Activated T-helper 2 cell treated with anti-CD3 and anti-CD28 coated beads, Interferon-gamma antibody, Interleukin-2, Interleukin-4, amounts not matched to agents 10 μg/mL and 5 μg/mL and 100 μg/mL, durations not matched to agents 14 hours and 24 hours and 36 hours (primary cell): ENCODE measurements around the gene SPATA22. TPM values are rescaled to one million over a fixed set of nuclear protein-coding genes. Genes with fewer than 3 reads are reported as not detected.
"Not testable (repeated sequence)": the region's sequence is repeated elsewhere in the genome, so short reads cannot be mapped to it uniquely, and the experiment has no call there.

Experiments used
- DNase-seq: peaks from one replicate; pipeline ENCODE4 v3.0.0; 2021; ENCODE audit warnings: low spot score
- H3K27ac Mint-ChIP-seq: one replicate; pipeline ENCODE4 v1.8.0; 2021; ENCODE audit warnings: mixed read lengths
- H3K27me3 Mint-ChIP-seq: one replicate; pipeline ENCODE4 v1.8.0; 2021; ENCODE audit warnings: low read depth, mixed read lengths
- H3K36me3 Mint-ChIP-seq: one replicate; pipeline ENCODE4 v1.8.0; 2021; ENCODE audit warnings: low read depth, mixed read lengths
- H3K4me1 Mint-ChIP-seq: one replicate; pipeline ENCODE4 v1.8.0; 2021; ENCODE audit warnings: low read depth, mixed read lengths
- H3K4me3 Mint-ChIP-seq: one replicate; pipeline ENCODE4 v1.8.0; 2021; ENCODE audit warnings: low read depth, mild to moderate bottlenecking, moderate library complexity, mixed read lengths
- H3K9me3 Mint-ChIP-seq: one replicate; pipeline ENCODE4 v1.8.0; 2021; ENCODE audit warnings: mixed read lengths
- intact Hi-C: fragments of 100-400 bp; cut with micrococcal nuclease; formaldehyde crosslinking; loops from one replicate; pipeline ENCODE4 v1.15.1; 2023
- total RNA-seq: library from RNA; stranded (reverse); gene quantifications from 2 replicates; pipeline ENCODE4 v1.2.3, GENCODE V29; 2022

The SPATA22 gene
- total RNA-seq, 1 donor from 2014 or later, result not detected

DNA sequence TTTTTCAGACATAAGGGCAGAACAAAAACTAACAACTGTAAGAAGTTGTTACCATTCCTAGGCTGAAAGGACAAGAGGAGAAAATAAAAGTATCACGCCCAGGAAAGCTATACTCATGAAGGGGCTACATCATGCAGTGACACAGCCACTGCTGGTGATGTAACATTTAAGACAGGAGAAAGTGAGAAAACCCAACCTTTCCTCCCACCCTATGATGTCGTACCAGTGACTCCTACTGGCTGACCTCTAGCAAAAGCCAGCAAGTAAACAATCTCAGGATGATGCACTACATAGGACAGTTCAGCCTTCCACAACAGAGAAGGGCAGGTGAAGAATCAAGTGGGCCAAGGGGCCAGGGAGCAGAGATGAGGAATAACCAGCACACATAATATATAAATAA lies 24.0 kb downstream of the SPATA22 start:
- Mint-ChIP-seq H3K36me3 (no peaks in the 10 kb centered on the region), H3K4me3 (no peak overlapping the region), H3K9me3 (no peaks in the 10 kb centered on the region), H3K4me1 (no peaks in the 10 kb centered on the region), H3K27ac (no peak overlapping the region), H3K27me3 (peaks cover 5% of the 10 kb centered on the region)
- intact Hi-C loops, result no loop called here
- no peak for DNase-seq

DNA sequence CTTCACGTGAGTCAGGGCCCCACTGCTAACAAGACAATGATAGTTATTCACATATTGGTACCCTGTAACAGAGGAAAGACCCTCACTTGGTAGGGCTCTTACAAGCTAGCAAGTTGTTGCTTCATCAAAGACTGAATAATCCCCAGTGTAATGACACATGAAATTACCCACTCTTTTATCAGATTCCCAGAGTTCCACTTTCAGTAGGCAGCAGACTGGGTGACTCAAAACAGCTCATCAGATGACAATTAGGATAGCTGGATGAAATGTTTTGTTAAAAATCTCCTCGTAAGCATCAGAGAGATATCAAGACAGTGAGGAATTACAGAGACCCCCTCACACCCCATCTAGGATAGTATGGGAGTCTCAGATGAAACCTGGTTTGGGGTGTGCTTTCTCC lies 31.2 kb downstream of the SPATA22 start:
- no peaks in the 10 kb centered on the region for H3K9me3 Mint-ChIP-seq
- no peak for DNase-seq
- intact Hi-C loops, result no loop called here
- H3K27me3 Mint-ChIP-seq, result peaks cover 8% of the 10 kb centered on the region
- no peak overlapping the region for H3K27ac Mint-ChIP-seq
- no peaks in the 10 kb centered on the region for H3K4me1 Mint-ChIP-seq
- H3K36me3 Mint-ChIP-seq, result no peaks in the 10 kb centered on the region
- H3K4me3 Mint-ChIP-seq, result no peak overlapping the region

DNA sequence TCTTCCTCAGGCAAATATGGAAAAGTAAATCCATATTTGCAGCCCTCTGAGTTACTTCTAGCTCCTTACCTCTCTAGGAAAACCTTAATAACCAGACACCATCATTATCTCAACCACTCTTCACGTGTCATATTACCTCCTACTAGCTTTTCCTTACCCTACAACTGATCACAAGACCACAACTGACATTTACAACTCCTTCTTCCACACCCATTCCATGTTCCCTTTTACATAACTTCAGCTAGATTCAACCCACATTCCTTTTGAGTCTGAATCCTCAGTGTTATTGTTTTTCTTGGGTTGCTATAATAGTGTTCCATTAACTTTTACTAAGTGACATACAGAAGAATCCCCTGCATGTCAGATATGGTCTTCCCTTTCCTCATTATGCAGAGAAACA lies 33.3 kb downstream of the SPATA22 start:
- intact Hi-C loops, result no loop called here
- no peak overlapping the region for H3K27ac Mint-ChIP-seq
- H3K4me3 Mint-ChIP-seq, result no peak overlapping the region
- no peaks in the 10 kb centered on the region for H3K36me3 Mint-ChIP-seq
- DNase-seq, result no peak
- H3K9me3 Mint-ChIP-seq, result no peaks in the 10 kb centered on the region
- H3K27me3 Mint-ChIP-seq, result peaks cover 5% of the 10 kb centered on the region
- H3K4me1 Mint-ChIP-seq, result no peaks in the 10 kb centered on the region

DNA sequence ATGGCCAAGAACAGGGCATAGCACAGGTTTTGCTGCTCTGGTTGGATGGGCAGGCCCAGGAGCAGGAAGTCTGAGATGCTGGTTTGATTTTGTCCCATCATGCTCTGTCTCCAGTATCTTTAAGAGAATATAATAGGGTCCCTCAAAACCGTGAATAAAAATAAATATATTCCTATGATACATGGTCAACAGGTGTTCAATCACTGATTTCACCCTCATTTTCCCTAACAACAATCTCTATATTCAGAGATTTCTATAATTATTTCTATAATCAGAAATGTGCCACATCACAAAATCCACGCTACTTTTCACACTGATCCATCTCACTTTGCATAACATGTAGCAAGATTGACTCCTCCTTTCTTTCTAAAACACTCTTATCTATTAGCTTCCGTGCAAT lies 37.9 kb downstream of the SPATA22 start, which contains the start of gene OR1E2:
Gene OR1E2, minus strand, starts transcription at position 101 of the 400 bp plus-strand sequence. Its CDS starts 0 bp downstream, at position 101.
- Mint-ChIP-seq H3K27me3 (no peaks in the 10 kb centered on the region), H3K9me3 (no peaks in the 10 kb centered on the region), H3K4me3 (no peak within 1 kb of the TSS), H3K27ac (no peak within 1 kb of the TSS), H3K36me3 (no peaks in the 10 kb centered on the region), H3K4me1 (no peaks in the 10 kb centered on the region)
- DNase-seq, result no peak
- intact Hi-C loops, result no loop called here

GRCh38 chr17:3433215-3433614 lies 38.4 kb downstream of the SPATA22 start:
- H3K36me3 Mint-ChIP-seq, H3K27ac Mint-ChIP-seq, H3K4me1 Mint-ChIP-seq, H3K27me3 Mint-ChIP-seq, H3K4me3 Mint-ChIP-seq, DNase-seq, intact Hi-C loops, H3K9me3 Mint-ChIP-seq: not testable (repeated sequence)

- H3K4me3 Mint-ChIP-seq, result no peak overlapping the region
Measured at GRCh38 chr17:3418222-3418621, 53.4 kb downstream of the SPATA22 start.

DNA sequence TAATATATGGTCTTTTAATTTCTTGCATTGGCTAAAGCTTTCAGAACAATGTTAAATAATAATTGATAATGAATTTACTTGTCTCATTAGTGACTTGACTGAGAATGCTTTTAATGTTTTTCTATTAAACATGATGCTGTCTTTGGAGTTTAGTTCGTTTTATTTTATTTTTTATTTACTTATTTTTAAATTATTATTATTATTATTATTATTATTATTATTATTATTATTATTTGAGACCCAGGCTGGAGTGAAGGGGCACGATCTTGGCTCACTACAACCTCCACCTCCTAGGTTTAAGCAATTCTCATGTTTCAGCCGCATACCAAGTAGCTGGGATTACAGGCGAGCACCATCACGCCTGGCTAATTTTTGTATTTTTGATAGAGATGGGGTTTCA lies 56.0 kb downstream of the SPATA22 start:
- H3K27ac Mint-ChIP-seq, result no peak overlapping the region
- intact Hi-C loops, result no loop called here
- peaks cover 8% of the 10 kb centered on the region for H3K27me3 Mint-ChIP-seq
- H3K4me3 Mint-ChIP-seq, result no peak overlapping the region
- H3K9me3 Mint-ChIP-seq, result no peaks in the 10 kb centered on the region
- H3K36me3 Mint-ChIP-seq, result no peaks in the 10 kb centered on the region
- no peak for DNase-seq
- no peaks in the 10 kb centered on the region for H3K4me1 Mint-ChIP-seq

More at GRCh38 chr17:3418222-3418621, 53.4 kb downstream of the SPATA22 start:
- Mint-ChIP-seq H3K27ac (no peak overlapping the region), H3K4me1 (no peaks in the 10 kb centered on the region), H3K9me3 (no peaks in the 10 kb centered on the region), H3K27me3 (peaks cover 3% of the 10 kb centered on the region), H3K36me3 (no peaks in the 10 kb centered on the region)
- DNase-seq, result no peak
- intact Hi-C loops, result no loop called here

- H3K36me3 Mint-ChIP-seq, H3K27me3 Mint-ChIP-seq, DNase-seq, intact Hi-C loops, H3K4me3 Mint-ChIP-seq, H3K27ac Mint-ChIP-seq, H3K4me1 Mint-ChIP-seq: not testable (repeated sequence)
- peaks cover 14% of the 10 kb centered on the region for H3K9me3 Mint-ChIP-seq
Measured at GRCh38 chr17:3412216-3412615, 59.4 kb downstream of the SPATA22 start.

GRCh38 chr17:3411070-3411469 lies 60.5 kb downstream of the SPATA22 start, which contains the start of gene OR3A3:
Gene OR3A3, plus strand, starts transcription at chr17:3411370.
- peaks cover 14% of the 10 kb centered on the region for H3K9me3 Mint-ChIP-seq
- DNase-seq, result no peak
- H3K4me1 Mint-ChIP-seq, result no peaks in the 10 kb centered on the region
- H3K36me3 Mint-ChIP-seq, result no peaks in the 10 kb centered on the region
- peaks cover 5% of the 10 kb centered on the region for H3K27me3 Mint-ChIP-seq
- no peak within 1 kb of the TSS for H3K4me3 Mint-ChIP-seq
- no peak within 1 kb of the TSS for H3K27ac Mint-ChIP-seq
- intact Hi-C loops, result no loop called here

DNA sequence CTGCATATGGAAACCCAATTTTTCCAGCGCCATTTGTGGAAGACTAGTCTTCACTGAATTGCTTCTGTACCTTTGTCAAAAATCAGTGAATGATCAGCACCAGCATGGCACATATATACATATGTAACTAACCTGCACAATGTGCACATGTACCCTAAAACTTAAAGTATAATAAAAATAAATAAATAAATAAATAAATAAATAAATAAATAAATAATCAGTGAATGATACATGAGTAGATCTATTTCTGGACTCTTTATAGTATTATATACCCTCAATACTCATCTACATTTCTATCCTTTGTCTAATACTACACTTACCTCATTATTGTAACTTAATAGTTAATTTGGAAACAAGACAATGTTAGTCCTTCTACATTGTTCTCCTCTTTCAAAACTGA lies 67.8 kb downstream of the SPATA22 start:
- H3K27ac Mint-ChIP-seq, H3K27me3 Mint-ChIP-seq, intact Hi-C loops, DNase-seq, H3K4me3 Mint-ChIP-seq, H3K36me3 Mint-ChIP-seq, H3K4me1 Mint-ChIP-seq: not testable (repeated sequence)
- H3K9me3 Mint-ChIP-seq, result peaks cover 14% of the 10 kb centered on the region

GRCh38 chr17:3401786-3402185 lies 69.8 kb downstream of the SPATA22 start:
- Mint-ChIP-seq H3K27ac (no peak overlapping the region), H3K9me3 (no peaks in the 10 kb centered on the region), H3K36me3 (no peaks in the 10 kb centered on the region)

GRCh38 chr17:3400055-3400454 lies 71.6 kb downstream of the SPATA22 start:
- H3K4me3 Mint-ChIP-seq, result no peak overlapping the region
- no peak for DNase-seq
- no peak overlapping the region for H3K27ac Mint-ChIP-seq
- no peaks in the 10 kb centered on the region for H3K27me3 Mint-ChIP-seq
- no peaks in the 10 kb centered on the region for H3K4me1 Mint-ChIP-seq
- intact Hi-C loops, result no loop called here
- no peaks in the 10 kb centered on the region for H3K9me3 Mint-ChIP-seq
- no peaks in the 10 kb centered on the region for H3K36me3 Mint-ChIP-seq

More at GRCh38 chr17:3401786-3402185, 69.8 kb downstream of the SPATA22 start:
- H3K27me3 Mint-ChIP-seq, result no peaks in the 10 kb centered on the region
- intact Hi-C loops, result no loop called here
- H3K4me3 Mint-ChIP-seq, result no peak overlapping the region
- no peak for DNase-seq
- H3K4me1 Mint-ChIP-seq, result no peaks in the 10 kb centered on the region

GRCh38 chr17:3398310-3398709 lies 73.3 kb downstream of the SPATA22 start, which contains the start of gene OR1E1:
Gene OR1E1, minus strand, starts transcription at chr17:3398410. Its CDS starts 0 bp downstream, at chr17:3398410.
- intact Hi-C loops, result no loop called here
- no peak for DNase-seq
- Mint-ChIP-seq H3K4me3 (no peak within 1 kb of the TSS), H3K27me3 (no peaks in the 10 kb centered on the region), H3K36me3 (no peaks in the 10 kb centered on the region), H3K9me3 (no peaks in the 10 kb centered on the region), H3K27ac (no peak within 1 kb of the TSS), H3K4me1 (no peaks in the 10 kb centered on the region)

- H3K27ac Mint-ChIP-seq, DNase-seq, H3K36me3 Mint-ChIP-seq, H3K4me3 Mint-ChIP-seq, H3K9me3 Mint-ChIP-seq, H3K4me1 Mint-ChIP-seq, H3K27me3 Mint-ChIP-seq, intact Hi-C loops: not testable (repeated sequence)
Measured at GRCh38 chr17:3397801-3398200, 73.8 kb downstream of the SPATA22 start.
